SU-DHL-6 (cell line): Measurements from ENCODE around the gene MITF.

ENCODE experiments used
- H2AFZ ChIP-seq: fragments of 200-600 bp; sonication (generic); 2 replicates; pipeline ENCODE4 v1.6.1; 2014; ENCODE audit warnings: low read depth, mild to moderate bottlenecking, moderate library complexity, mixed read lengths, antibody characterized with exemption, low read length; ENCODE audit not compliant: severe bottlenecking
- H3F3A ChIP-seq: fragments of 200-600 bp; shearing (Covaris generic); 2 replicates; pipeline ENCODE4 v1.6.0; 2016; ENCODE audit warnings: antibody characterized with exemption, mild to moderate bottlenecking; ENCODE audit not compliant: insufficient read depth
- H3K27ac ChIP-seq: fragments of 200-600 bp; sonication (generic); 2 replicates; pipeline ENCODE4 v1.5.1; 2016; ENCODE audit warnings: low read depth, mild to moderate bottlenecking, low read length, moderate library complexity, mixed read lengths
- H3K27me3 ChIP-seq: fragments of 200-600 bp; sonication (generic), shearing (Covaris generic); 2 replicates; pipeline ENCODE4 v1.6.0; 2014; ENCODE audit warnings: mild to moderate bottlenecking, low read length
- H3K36me3 ChIP-seq: fragments of 200-600 bp; sonication (generic); 2 replicates; pipeline ENCODE4 v1.6.1; 2014; ENCODE audit warnings: mild to moderate bottlenecking, low read length, mixed read lengths
- H3K4me2 ChIP-seq: fragments of 300-600, 200-600 bp; shearing (Covaris generic), sonication (generic); 2 replicates; pipeline ENCODE4 v1.6.0; 2014; ENCODE audit warnings: low read length, low read depth, mild to moderate bottlenecking; ENCODE audit not compliant: poor library complexity, severe bottlenecking
- H3K4me3 ChIP-seq: fragments of 200-600 bp; sonication (generic); 2 replicates; pipeline ENCODE4 v1.5.1; 2014; ENCODE audit warnings: antibody characterized with exemption, low read length, mild to moderate bottlenecking, mixed read lengths; ENCODE audit not compliant: insufficient read depth, poor library complexity, severe bottlenecking
- H3K79me2 ChIP-seq: fragments of 200-600 bp; sonication (generic); 2 replicates; pipeline ENCODE4 v1.6.1; 2014; ENCODE audit warnings: mild to moderate bottlenecking, low read length, moderate library complexity; ENCODE audit not compliant: insufficient read depth
- H3K9ac ChIP-seq: fragments of 200-600 bp; sonication (generic); 2 replicates; pipeline ENCODE4 v1.7.0; 2014; ENCODE audit warnings: mild to moderate bottlenecking, low read length
- H3K9me2 ChIP-seq: fragments of 200-600 bp; sonication (generic); replicated peaks from 2 replicates; pipeline ENCODE4 v1.6.1; 2014; ENCODE audit warnings: low read length; ENCODE audit not compliant: insufficient read depth
- H3K9me3 ChIP-seq: fragments of 200-600 bp; sonication (generic); 2 replicates; pipeline ENCODE4 v1.6.1; 2014; ENCODE audit warnings: low read length, mixed read lengths; ENCODE audit not compliant: insufficient read depth
- H4K20me1 ChIP-seq: fragments of 200-600 bp; sonication (generic); 2 replicates; pipeline ENCODE4 v1.6.1; 2014; ENCODE audit warnings: low read depth, mild to moderate bottlenecking, antibody characterized with exemption, low read length, moderate library complexity, mixed read lengths
- EZH2phosphoT487 ChIP-seq: fragments of 200-600 bp; sonication (generic), shearing (Covaris generic); conservative IDR thresholded peaks from 2 replicates; pipeline ENCODE4 v1.6.1; 2018; ENCODE audit warnings: mild to moderate bottlenecking, antibody characterized with exemption, low read length, moderate library complexity, mixed read lengths
- TF ChIP-seq, protein P1 (sequence below): fragments of 200-600 bp; sonication (generic); IDR thresholded peaks from one replicate; pipeline ENCODE4 v1.5.1; 2017; ENCODE audit warnings: antibody characterized with exemption, mild to moderate bottlenecking, low read length, moderate library complexity; ENCODE audit not compliant: insufficient read depth, poor library complexity, severe bottlenecking

MITF gene

DNA sequence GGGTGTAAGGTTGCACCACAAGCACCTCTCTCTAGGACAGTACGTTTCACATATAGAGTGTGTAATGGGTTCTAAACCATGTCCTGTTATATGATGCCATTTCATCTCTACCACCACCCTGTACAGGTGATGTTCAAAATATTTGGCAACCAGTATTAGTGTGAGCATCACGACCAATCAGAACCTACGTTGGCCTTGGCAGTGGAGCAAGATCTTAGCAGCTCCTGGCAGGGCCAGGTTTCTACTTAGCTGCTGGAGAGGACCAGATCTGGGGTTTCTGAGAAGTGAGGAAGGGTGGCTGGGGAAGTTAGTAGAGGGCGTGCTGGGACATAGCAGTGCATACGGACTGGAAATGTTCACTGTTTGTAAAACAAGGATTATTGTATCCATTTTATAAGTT is 23.1 kb upstream of the MITF start:
- Histone ChIP-seq H3K4me3 (no peak overlapping the region), H3K79me2 (no peaks in the 10 kb centered on the region), H2AFZ (no peak overlapping the region), H4K20me1 (no peaks in the 10 kb centered on the region), H3K9ac (no peak overlapping the region), H3K9me3 (no peaks in the 10 kb centered on the region), H3K9me2 (no peaks in the 10 kb centered on the region), H3K27ac (no peak overlapping the region), H3K4me2 (no peak overlapping the region), H3F3A (no peaks in the 10 kb centered on the region), H3K36me3 (no peaks in the 10 kb centered on the region), H3K27me3 (no peaks in the 10 kb centered on the region)
- TF ChIP-seq, protein P1, sequence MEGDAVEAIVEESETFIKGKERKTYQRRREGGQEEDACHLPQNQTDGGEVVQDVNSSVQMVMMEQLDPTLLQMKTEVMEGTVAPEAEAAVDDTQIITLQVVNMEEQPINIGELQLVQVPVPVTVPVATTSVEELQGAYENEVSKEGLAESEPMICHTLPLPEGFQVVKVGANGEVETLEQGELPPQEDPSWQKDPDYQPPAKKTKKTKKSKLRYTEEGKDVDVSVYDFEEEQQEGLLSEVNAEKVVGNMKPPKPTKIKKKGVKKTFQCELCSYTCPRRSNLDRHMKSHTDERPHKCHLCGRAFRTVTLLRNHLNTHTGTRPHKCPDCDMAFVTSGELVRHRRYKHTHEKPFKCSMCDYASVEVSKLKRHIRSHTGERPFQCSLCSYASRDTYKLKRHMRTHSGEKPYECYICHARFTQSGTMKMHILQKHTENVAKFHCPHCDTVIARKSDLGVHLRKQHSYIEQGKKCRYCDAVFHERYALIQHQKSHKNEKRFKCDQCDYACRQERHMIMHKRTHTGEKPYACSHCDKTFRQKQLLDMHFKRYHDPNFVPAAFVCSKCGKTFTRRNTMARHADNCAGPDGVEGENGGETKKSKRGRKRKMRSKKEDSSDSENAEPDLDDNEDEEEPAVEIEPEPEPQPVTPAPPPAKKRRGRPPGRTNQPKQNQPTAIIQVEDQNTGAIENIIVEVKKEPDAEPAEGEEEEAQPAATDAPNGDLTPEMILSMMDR = no peak
- no peak for TF ChIP-seq EZH2phosphoT487

DNA sequence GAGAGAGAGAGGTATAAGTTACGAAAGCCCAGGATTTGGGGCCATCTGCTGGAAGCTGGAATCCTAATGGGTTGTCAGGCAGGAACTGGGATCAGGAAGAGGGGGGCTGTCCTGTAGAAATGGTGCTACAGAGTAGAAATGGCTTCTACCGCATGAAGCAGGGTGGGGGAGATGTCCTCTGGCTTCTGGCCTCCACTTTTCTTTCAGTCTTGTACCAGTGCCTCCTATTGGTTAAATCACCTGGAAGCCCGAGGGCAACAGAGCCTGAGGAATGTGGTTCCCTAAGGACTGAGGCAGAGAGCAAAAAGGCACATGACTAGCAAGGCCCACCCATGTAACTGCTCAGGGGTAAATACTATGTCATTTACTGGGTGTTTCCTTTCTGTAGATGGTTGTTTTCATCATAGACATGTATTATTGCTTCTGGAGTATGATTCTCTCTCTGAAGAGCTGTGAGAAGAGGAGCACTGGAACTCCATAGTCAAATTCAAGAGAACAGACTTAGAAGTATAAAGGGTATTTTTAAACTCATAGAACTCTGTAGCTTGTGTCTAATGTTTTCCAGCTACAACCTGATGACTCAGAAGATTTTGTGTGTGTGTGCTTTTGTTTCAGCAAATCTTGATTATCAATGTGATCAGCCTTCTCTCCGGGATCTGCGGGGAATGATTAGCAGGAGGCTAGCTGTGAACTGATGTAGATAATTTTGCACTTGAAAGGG is 20.2 kb upstream of the MITF start:
- H3K9ac ChIP-seq = no peak overlapping the region
- H3K27ac ChIP-seq = no peak overlapping the region
- H3K4me3 ChIP-seq = no peak overlapping the region
- H3K36me3 ChIP-seq = no peaks in the 10 kb centered on the region
- no peaks in the 10 kb centered on the region for H3K9me2 ChIP-seq
- no peak overlapping the region for H2AFZ ChIP-seq
- H3K4me2 ChIP-seq = no peak overlapping the region
- H3F3A ChIP-seq = no peaks in the 10 kb centered on the region
- no peaks in the 10 kb centered on the region for H4K20me1 ChIP-seq
- TF ChIP-seq EZH2phosphoT487 = no peak
- TF ChIP-seq, protein P1 = no peak
- H3K79me2 ChIP-seq = no peaks in the 10 kb centered on the region
- H3K9me3 ChIP-seq = no peaks in the 10 kb centered on the region
- no peaks in the 10 kb centered on the region for H3K27me3 ChIP-seq

DNA sequence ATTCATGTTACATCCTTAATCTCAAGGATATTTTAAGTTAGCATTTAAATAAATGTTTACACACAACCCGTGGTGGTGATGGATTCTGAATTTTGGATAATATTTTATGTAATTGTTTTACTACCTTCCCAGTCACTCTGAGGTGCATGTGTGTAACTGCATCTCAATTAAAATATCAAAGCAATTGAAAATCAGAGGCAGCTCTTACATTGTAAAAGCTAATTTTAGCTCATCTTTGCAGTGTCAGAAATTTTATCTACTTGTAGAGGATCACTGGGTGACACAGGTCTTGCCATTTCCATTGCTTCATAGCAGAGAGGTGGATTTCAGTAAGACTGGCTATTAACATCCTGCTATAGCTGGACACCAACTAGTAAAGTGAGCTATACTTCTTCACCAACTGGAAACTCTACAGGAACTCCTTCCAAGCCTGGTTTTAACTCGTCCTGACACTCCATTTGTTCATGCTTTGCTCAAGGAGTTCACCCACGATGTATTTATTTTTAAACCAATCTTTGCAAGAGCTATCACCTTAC is 19.6 kb upstream of the MITF start:
- Histone ChIP-seq H2AFZ (no peak overlapping the region), H3K27ac (no peak overlapping the region), H3K9ac (no peak overlapping the region), H3K9me2 (no peaks in the 10 kb centered on the region), H3K27me3 (no peaks in the 10 kb centered on the region), H3K9me3 (no peaks in the 10 kb centered on the region), H3F3A (no peaks in the 10 kb centered on the region), H4K20me1 (no peaks in the 10 kb centered on the region), H3K36me3 (no peaks in the 10 kb centered on the region), H3K79me2 (no peaks in the 10 kb centered on the region), H3K4me3 (no peak overlapping the region), H3K4me2 (no peak overlapping the region)
- no peak for TF ChIP-seq EZH2phosphoT487
- TF ChIP-seq, protein P1 = no peak
